Ovary (tissue), 3 donors: Measurements from ENCODE around the gene GPR152.

ENCODE experiments used
- CTCF ChIP-seq, 3 donors: fragments of 450-650 bp in 2 of 3; fragments of 200-600 bp in 1 of 3; IDR thresholded peaks; one replicate each; pipeline versions ENCODE4 v1.5.1 to v1.8.0; 2016 to 2022; ENCODE audit warnings: antibody characterized with exemption in 3 of 3, mild to moderate bottlenecking in 1 of 3
- EP300 ChIP-seq: sonication (generic); formaldehyde crosslinking; IDR thresholded peaks from one replicate; pipeline ENCODE4 v1.6.1; 2017; ENCODE audit warnings: antibody characterized with exemption
- POLR2A ChIP-seq: fragments of 450-650 bp; IDR thresholded peaks from one replicate; pipeline ENCODE4 v1.6.1; 2017; ENCODE audit warnings: antibody characterized with exemption, mild to moderate bottlenecking, moderate library complexity
- donor health status: DM: no; HTN: no; CAD: no.

GRCh38 chr11:67484847-67485311 lies 32.4 kb upstream of the GPR152 start:
- no peak for TF ChIP-seq CTCF (IDR thresholded peaks at IDR 0.05)
- TF ChIP-seq POLR2A = no peak
- no peak for TF ChIP-seq EP300
